ENCODE measurements around the gene RPGRIP1L.

RPGRIP1L gene

GRCh38 chr16:53625221-53625620, 78.4 kb downstream of the RPGRIP1L start:
- no peak overlapping the region for H3K4me3 Mint-ChIP-seq
- H3K36me3 Mint-ChIP-seq (ENCODE audit: low read depth), result no peaks in the 10 kb centered on the region

GRCh38 chr16:53622315-53622714, 81.3 kb downstream of the RPGRIP1L start:
- Mint-ChIP-seq H3K4me1 (ENCODE audit: low read depth) (no peaks in the 10 kb centered on the region), H3K27me3 (ENCODE audit: low read depth) (no peaks in the 10 kb centered on the region), H3K27ac (no peak overlapping the region), H3K9me3 (no peaks in the 10 kb centered on the region), H3K4me3 (no peak overlapping the region), H3K36me3 (ENCODE audit: low read depth) (no peaks in the 10 kb centered on the region)
- no peak for DNase-seq (ENCODE audit: low spot score)

More at GRCh38 chr16:53625221-53625620, 78.4 kb downstream of the RPGRIP1L start:
- Mint-ChIP-seq H3K27ac (no peak overlapping the region), H3K27me3 (ENCODE audit: low read depth) (no peaks in the 10 kb centered on the region), H3K4me1 (ENCODE audit: low read depth) (no peaks in the 10 kb centered on the region), H3K9me3 (no peaks in the 10 kb centered on the region)
- no peak for DNase-seq (ENCODE audit: low spot score)

- no peaks in the 10 kb centered on the region for H3K36me3 Mint-ChIP-seq (ENCODE audit: low read depth)
- no peaks in the 10 kb centered on the region for H3K4me1 Mint-ChIP-seq (ENCODE audit: low read depth)
- no peak overlapping the region for H3K4me3 Mint-ChIP-seq
- H3K9me3 Mint-ChIP-seq, result no peaks in the 10 kb centered on the region
- no peaks in the 10 kb centered on the region for H3K27me3 Mint-ChIP-seq (ENCODE audit: low read depth)
- H3K27ac Mint-ChIP-seq, result no peak overlapping the region
- no peak for DNase-seq (ENCODE audit: low spot score)
These were observed 83.2 kb downstream of the RPGRIP1L start for GRCh38 chr16:53620476-53620875.

GRCh38 chr16:53619235-53619634, 84.4 kb downstream of the RPGRIP1L start:
- Mint-ChIP-seq H3K27me3 (ENCODE audit: low read depth) (no peaks in the 10 kb centered on the region), H3K27ac (no peak overlapping the region), H3K4me1 (ENCODE audit: low read depth) (no peaks in the 10 kb centered on the region), H3K4me3 (no peak overlapping the region), H3K36me3 (ENCODE audit: low read depth) (no peaks in the 10 kb centered on the region), H3K9me3 (no peaks in the 10 kb centered on the region)
- DNase-seq (ENCODE audit: low spot score), result no peak

GRCh38 chr16:53614346-53614745, 89.3 kb downstream of the RPGRIP1L start:
- Mint-ChIP-seq H3K27ac (no peak overlapping the region), H3K36me3 (ENCODE audit: low read depth) (no peaks in the 10 kb centered on the region), H3K9me3 (no peaks in the 10 kb centered on the region), H3K4me3 (no peak overlapping the region), H3K4me1 (ENCODE audit: low read depth) (no peaks in the 10 kb centered on the region), H3K27me3 (ENCODE audit: low read depth) (no peaks in the 10 kb centered on the region)
- no peak for DNase-seq (ENCODE audit: low spot score)

- Mint-ChIP-seq H3K4me3 (no peak overlapping the region), H3K9me3 (no peaks in the 10 kb centered on the region), H3K27ac (no peak overlapping the region), H3K27me3 (ENCODE audit: low read depth) (no peaks in the 10 kb centered on the region), H3K36me3 (ENCODE audit: low read depth) (no peaks in the 10 kb centered on the region), H3K4me1 (ENCODE audit: low read depth) (no peaks in the 10 kb centered on the region)
- DNase-seq (ENCODE audit: low spot score), result no peak
These were observed 91.7 kb downstream of the RPGRIP1L start for GRCh38 chr16:53612003-53612402.

- H3K27ac Mint-ChIP-seq, result no peak overlapping the region
- no peaks in the 10 kb centered on the region for H3K36me3 Mint-ChIP-seq (ENCODE audit: low read depth)
- H3K9me3 Mint-ChIP-seq, result no peaks in the 10 kb centered on the region
- no peak for DNase-seq (ENCODE audit: low spot score)
- no peaks in the 10 kb centered on the region for H3K4me1 Mint-ChIP-seq (ENCODE audit: low read depth)
- H3K4me3 Mint-ChIP-seq, result no peak overlapping the region
- H3K27me3 Mint-ChIP-seq (ENCODE audit: low read depth), result no peaks in the 10 kb centered on the region
These were observed 92.4 kb downstream of the RPGRIP1L start for GRCh38 chr16:53611179-53611696.

GRCh38 chr16:53609536-53609935, 94.1 kb downstream of the RPGRIP1L start:
- Mint-ChIP-seq H3K27me3 (ENCODE audit: low read depth) (no peaks in the 10 kb centered on the region), H3K4me1 (ENCODE audit: low read depth) (no peaks in the 10 kb centered on the region), H3K4me3 (no peak overlapping the region), H3K36me3 (ENCODE audit: low read depth) (no peaks in the 10 kb centered on the region), H3K9me3 (no peaks in the 10 kb centered on the region), H3K27ac (no peak overlapping the region)
- no peak for DNase-seq (ENCODE audit: low spot score)

- H3K4me3 Mint-ChIP-seq, result no peak overlapping the region
- no peak overlapping the region for H3K27ac Mint-ChIP-seq
- H3K9me3 Mint-ChIP-seq, result no peaks in the 10 kb centered on the region
These were observed 95.6 kb downstream of the RPGRIP1L start for GRCh38 chr16:53608094-53608493.

GRCh38 chr16:53605831-53606400, 97.7 kb downstream of the RPGRIP1L start:
- H3K27me3 Mint-ChIP-seq (ENCODE audit: low read depth), result no peaks in the 10 kb centered on the region
- H3K36me3 Mint-ChIP-seq (ENCODE audit: low read depth), result no peaks in the 10 kb centered on the region
- H3K27ac Mint-ChIP-seq, result no peak overlapping the region
- no peaks in the 10 kb centered on the region for H3K9me3 Mint-ChIP-seq
- DNase-seq (ENCODE audit: low spot score), result no peak
- no peaks in the 10 kb centered on the region for H3K4me1 Mint-ChIP-seq (ENCODE audit: low read depth)
- no peak overlapping the region for H3K4me3 Mint-ChIP-seq

More at GRCh38 chr16:53608094-53608493, 95.6 kb downstream of the RPGRIP1L start:
- Mint-ChIP-seq H3K36me3 (ENCODE audit: low read depth) (no peaks in the 10 kb centered on the region), H3K4me1 (ENCODE audit: low read depth) (no peaks in the 10 kb centered on the region), H3K27me3 (ENCODE audit: low read depth) (no peaks in the 10 kb centered on the region)
- DNase-seq (ENCODE audit: low spot score), result no peak

GRCh38 chr16:53605356-53605755, 98.3 kb downstream of the RPGRIP1L start:
- no peak overlapping the region for H3K4me3 Mint-ChIP-seq
- no peaks in the 10 kb centered on the region for H3K36me3 Mint-ChIP-seq (ENCODE audit: low read depth)
- DNase-seq (ENCODE audit: low spot score), result no peak
- H3K9me3 Mint-ChIP-seq, result no peaks in the 10 kb centered on the region
- no peaks in the 10 kb centered on the region for H3K27me3 Mint-ChIP-seq (ENCODE audit: low read depth)
- no peak overlapping the region for H3K27ac Mint-ChIP-seq
- no peaks in the 10 kb centered on the region for H3K4me1 Mint-ChIP-seq (ENCODE audit: low read depth)

- no peaks in the 10 kb centered on the region for H3K9me3 Mint-ChIP-seq
- H3K4me1 Mint-ChIP-seq (ENCODE audit: low read depth), result no peaks in the 10 kb centered on the region
- H3K36me3 Mint-ChIP-seq (ENCODE audit: low read depth), result no peaks in the 10 kb centered on the region
- no peak for DNase-seq (ENCODE audit: low spot score)
- no peak overlapping the region for H3K27ac Mint-ChIP-seq
- H3K4me3 Mint-ChIP-seq, result no peak overlapping the region
- H3K27me3 Mint-ChIP-seq (ENCODE audit: low read depth), result no peaks in the 10 kb centered on the region
These were observed 101.7 kb downstream of the RPGRIP1L start for GRCh38 chr16:53601961-53602360.

GRCh38 chr16:53600616-53601015, 103.0 kb downstream of the RPGRIP1L start:
- Mint-ChIP-seq H3K4me3 (no peak overlapping the region), H3K36me3 (ENCODE audit: low read depth) (no peaks in the 10 kb centered on the region), H3K27ac (no peak overlapping the region), H3K27me3 (ENCODE audit: low read depth) (no peaks in the 10 kb centered on the region), H3K4me1 (ENCODE audit: low read depth) (no peaks in the 10 kb centered on the region), H3K9me3 (no peaks in the 10 kb centered on the region)
- DNase-seq (ENCODE audit: low spot score), result no peak

GRCh38 chr16:53600126-53600525, 103.5 kb downstream of the RPGRIP1L start:
- no peak for DNase-seq (ENCODE audit: low spot score)
- Mint-ChIP-seq H3K36me3 (ENCODE audit: low read depth) (no peaks in the 10 kb centered on the region), H3K4me1 (ENCODE audit: low read depth) (no peaks in the 10 kb centered on the region), H3K27ac (no peak overlapping the region), H3K4me3 (no peak overlapping the region), H3K27me3 (ENCODE audit: low read depth) (no peaks in the 10 kb centered on the region), H3K9me3 (no peaks in the 10 kb centered on the region)

- no peaks in the 10 kb centered on the region for H3K4me1 Mint-ChIP-seq (ENCODE audit: low read depth)
These were observed 104.1 kb downstream of the RPGRIP1L start for GRCh38 chr16:53599548-53599947.

More at GRCh38 chr16:53599548-53599947, 104.1 kb downstream of the RPGRIP1L start:
- Mint-ChIP-seq H3K36me3 (ENCODE audit: low read depth) (no peaks in the 10 kb centered on the region), H3K4me3 (no peak overlapping the region), H3K27me3 (ENCODE audit: low read depth) (no peaks in the 10 kb centered on the region), H3K9me3 (no peaks in the 10 kb centered on the region), H3K27ac (no peak overlapping the region)
- DNase-seq (ENCODE audit: low spot score), result no peak
